ACC112 (cell line): ENCODE results near the gene POLR1A.

Source experiments
- H2AFZ ChIP-seq: fragments of 200-600 bp; sonication (generic); one replicate; pipeline ENCODE4 v1.6.0; 2017; ENCODE audit warnings: antibody characterized with exemption, low read length; ENCODE audit not compliant: unreplicated experiment
- H3K27ac ChIP-seq: fragments of 200-600 bp; sonication (generic); 2 replicates; pipeline ENCODE4 v1.5.1; 2014; ENCODE audit warnings: low read depth, mild to moderate bottlenecking, antibody characterized with exemption, low read length, moderate library complexity
- H3K27me3 ChIP-seq: fragments of 200-600 bp; sonication (generic); 2 replicates; pipeline ENCODE4 v1.6.1; 2014; ENCODE audit warnings: mild to moderate bottlenecking, antibody characterized with exemption, low read length, moderate library complexity, mixed read lengths; ENCODE audit not compliant: insufficient read depth
- H3K36me3 ChIP-seq: fragments of 200-600 bp; sonication (generic); 2 replicates; pipeline ENCODE4 v1.6.1; 2016; ENCODE audit warnings: mild to moderate bottlenecking, antibody characterized with exemption, low read length, moderate library complexity, mixed read lengths; ENCODE audit not compliant: insufficient read depth
- H3K4me1 ChIP-seq: fragments of 200-600 bp; sonication (generic); one replicate; pipeline ENCODE4 v1.6.1; 2016; ENCODE audit warnings: low read length, mixed read lengths; ENCODE audit not compliant: insufficient read depth, unreplicated experiment, control insufficient read depth
- H3K4me3 ChIP-seq: fragments of 200-600 bp; sonication (generic); 2 replicates; pipeline ENCODE4 v1.5.1; 2014; ENCODE audit warnings: mild to moderate bottlenecking, low read depth, low read length
- H3K79me2 ChIP-seq: fragments of 200-600 bp; sonication (generic); one replicate; pipeline ENCODE4 v1.6.0; 2016; ENCODE audit warnings: low read length; ENCODE audit not compliant: control insufficient read depth, unreplicated experiment, insufficient read depth

POLR1A gene

DNA sequence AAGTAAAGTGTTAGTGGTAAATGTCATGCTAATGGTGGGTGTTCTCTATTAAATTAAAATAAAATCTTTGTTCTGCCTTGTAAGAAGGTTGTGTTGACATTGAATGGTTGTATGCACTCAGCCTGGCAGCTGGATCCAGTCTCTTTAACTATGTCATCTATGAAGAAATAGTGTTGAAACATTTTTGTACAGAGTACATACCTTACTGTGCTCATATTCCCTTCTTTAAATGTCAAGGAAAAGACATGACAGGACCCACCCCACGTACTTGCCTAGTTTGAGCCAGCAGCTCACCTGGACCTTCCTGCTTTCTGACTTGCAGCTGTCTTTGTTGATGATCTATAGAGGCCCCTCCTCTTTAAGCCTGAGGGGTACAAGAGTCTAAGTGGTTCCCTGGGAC lies 131.3 kb downstream of the POLR1A start:
- Histone ChIP-seq H2AFZ (no peak overlapping the region), H3K27me3 (peaks cover 13% of the 10 kb centered on the region; the same call in 1 of the 2 replicates), H3K4me1 (peaks cover 13% of the 10 kb centered on the region), H3K36me3 (no peaks in the 10 kb centered on the region), H3K4me3 (no peak overlapping the region), H3K79me2 (no peaks in the 10 kb centered on the region), H3K27ac (no peak overlapping the region)

DNA sequence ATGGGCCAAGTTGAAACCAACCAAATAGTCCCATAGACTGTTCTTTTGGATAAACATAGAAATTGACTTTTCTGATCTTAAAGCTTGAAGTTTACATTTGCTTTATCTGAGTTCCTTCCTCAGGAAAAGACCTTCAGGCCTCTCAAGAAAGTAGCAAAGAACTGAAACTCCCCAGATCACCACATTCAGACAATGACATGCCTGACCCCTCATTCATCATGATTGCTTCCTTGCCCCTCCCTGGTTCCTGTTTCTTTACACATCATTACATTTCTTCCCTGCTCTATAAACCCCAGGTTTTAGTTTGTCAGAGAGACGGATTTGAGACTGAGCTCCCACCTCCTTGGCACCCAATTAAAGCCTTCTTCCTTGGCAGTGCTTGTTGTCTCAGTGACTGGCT lies 133.3 kb downstream of the POLR1A start:
- H3K36me3 ChIP-seq = no peaks in the 10 kb centered on the region
- H3K79me2 ChIP-seq = no peaks in the 10 kb centered on the region
- H3K4me1 ChIP-seq = peaks cover 2% of the 10 kb centered on the region
- peaks cover 13% of the 10 kb centered on the region; the same call in 1 of the 2 replicates for H3K27me3 ChIP-seq
- H2AFZ ChIP-seq = no peak overlapping the region
- H3K27ac ChIP-seq = no peak overlapping the region
- H3K4me3 ChIP-seq = no peak overlapping the region

DNA sequence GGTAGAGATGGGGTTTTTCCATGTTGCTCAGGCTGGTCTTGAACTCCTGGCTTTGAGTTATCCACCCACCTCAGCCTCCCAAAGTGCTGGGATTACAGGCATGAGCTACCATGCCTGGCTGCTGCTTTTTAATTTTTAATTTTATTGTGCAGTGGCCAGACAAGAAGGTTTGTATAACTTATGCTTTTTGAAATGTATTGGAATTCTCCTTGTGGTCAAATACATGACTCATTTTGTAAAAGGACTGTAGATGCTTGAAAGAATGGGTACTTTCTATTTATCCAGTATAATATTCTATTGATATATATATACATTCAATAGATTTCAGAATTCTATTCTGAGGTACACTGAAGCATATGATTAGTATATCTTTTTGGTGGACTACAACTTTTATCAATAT lies 134.3 kb downstream of the POLR1A start:
- Histone ChIP-seq H3K27ac (no peak overlapping the region), H3K4me3 (no peak overlapping the region), H2AFZ (no peak overlapping the region), H3K36me3 (no peaks in the 10 kb centered on the region), H3K27me3 (peaks cover 11% of the 10 kb centered on the region; the same call in 1 of the 2 replicates), H3K79me2 (no peaks in the 10 kb centered on the region), H3K4me1 (peaks cover 2% of the 10 kb centered on the region)
